Activated CD4-positive, alpha-beta T cell treated with anti-CD3 and anti-CD28 coated beads for 48 hours (primary cell): ENCODE results near the gene AKAP10.
"Not testable (repeated sequence)": the region's sequence is repeated elsewhere in the genome, so short reads cannot be mapped to it uniquely, and the experiment has no call there.

Source experiments
- DNase-seq: peaks from one replicate; pipeline ENCODE4 v3.0.0-alpha.2; 2020

Gene AKAP10

GRCh38 chr17:19915245-19915978, 62.2 kb downstream of the AKAP10 start:
- DNase-seq: no peak

GRCh38 chr17:19911033-19911432, 66.6 kb downstream of the AKAP10 start:
- no peak for DNase-seq

DNA sequence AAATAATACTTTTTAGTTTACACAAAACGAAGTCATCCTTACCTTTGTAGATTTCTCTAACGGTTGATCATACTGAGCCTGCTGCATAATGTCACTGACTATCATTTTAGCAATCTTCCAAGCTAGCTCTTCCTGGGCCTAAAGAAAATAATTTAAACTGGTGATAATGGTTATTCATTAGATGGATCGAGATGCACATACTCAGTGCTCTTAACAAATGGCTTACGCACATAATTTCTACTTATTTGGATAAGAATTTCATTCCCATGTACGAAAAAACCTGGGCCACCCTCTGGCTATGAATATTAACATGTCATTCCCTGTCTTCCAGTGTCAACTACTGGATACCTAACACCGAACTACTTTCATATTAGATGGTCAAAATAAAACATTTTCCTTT, 68.5 kb downstream of the AKAP10 start:
- DNase-seq: no peak

DNA sequence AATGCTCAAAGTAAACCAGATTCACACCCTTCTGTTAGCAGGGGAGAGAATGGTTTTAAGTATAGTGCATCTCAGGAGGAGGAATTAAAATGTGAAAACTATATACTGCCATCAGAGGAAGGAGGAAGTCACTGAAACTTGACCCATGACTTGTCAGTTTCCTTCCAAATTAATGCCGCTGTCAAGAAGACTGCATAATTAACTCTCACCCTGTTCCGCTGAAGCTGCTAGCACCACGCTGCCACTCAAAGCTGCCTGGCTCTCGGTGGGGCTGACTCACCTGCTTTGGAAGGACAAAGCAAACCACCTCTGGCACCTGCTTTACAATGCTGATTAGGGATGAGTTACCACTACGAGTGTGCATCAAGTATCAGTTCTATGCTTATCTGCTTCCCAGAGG, 72.1 kb downstream of the AKAP10 start:
- no peak for DNase-seq

DNA sequence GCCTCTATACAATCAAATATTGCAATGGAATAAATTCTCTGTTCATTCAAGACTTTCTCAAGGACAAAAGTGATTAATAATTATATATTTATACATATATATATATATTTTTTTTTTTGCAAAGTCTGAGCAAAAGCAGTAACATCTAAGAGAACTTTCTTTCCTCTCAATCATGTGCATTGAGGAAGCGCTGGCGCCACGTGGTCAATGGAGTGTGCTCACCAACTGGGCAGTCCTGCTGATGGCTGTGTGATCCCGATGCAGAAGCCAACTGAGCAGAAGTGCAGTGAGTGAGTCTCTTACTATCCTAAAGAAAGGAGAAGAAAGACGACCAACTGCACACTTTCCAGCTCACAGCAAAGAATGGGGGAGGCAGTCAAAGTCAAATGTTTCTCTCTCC, 72.7 kb downstream of the AKAP10 start:
- DNase-seq: no peak

GRCh38 chr17:19904412-19904811, 73.2 kb downstream of the AKAP10 start:
- no peak for DNase-seq

- DNase-seq: no peak
Observed at GRCh38 chr17:19900809-19901208, 76.8 kb downstream of the AKAP10 start.

- DNase-seq: no peak
Observed at GRCh38 chr17:19897903-19898302, 79.7 kb downstream of the AKAP10 start.

GRCh38 chr17:19897090-19897837, 80.4 kb downstream of the AKAP10 start:
- DNase-seq: no peak

DNA sequence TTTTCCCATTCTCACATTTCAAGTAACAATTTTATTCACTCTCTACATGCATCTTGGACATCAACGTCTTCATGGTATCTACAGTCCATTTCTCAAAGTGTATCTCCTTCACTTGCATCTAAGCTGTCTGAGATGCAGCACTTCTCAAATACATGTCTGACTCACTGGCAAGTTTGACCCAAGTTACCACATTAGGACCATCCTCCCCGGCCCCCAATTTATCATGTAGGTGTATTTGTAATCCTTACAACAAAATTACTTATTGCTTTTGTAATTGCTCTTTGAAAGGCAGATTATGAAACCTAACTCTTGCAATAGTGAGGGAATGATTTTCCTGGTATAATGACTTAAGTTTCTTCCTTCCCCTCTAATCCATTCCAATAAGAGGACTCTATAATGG, 80.9 kb downstream of the AKAP10 start:
- no peak for DNase-seq

- DNase-seq: not testable (repeated sequence)
Observed at GRCh38 chr17:19890554-19890953, 87.1 kb downstream of the AKAP10 start.

GRCh38 chr17:19890001-19890400, 87.6 kb downstream of the AKAP10 start:
- DNase-seq: not testable (repeated sequence)

DNA sequence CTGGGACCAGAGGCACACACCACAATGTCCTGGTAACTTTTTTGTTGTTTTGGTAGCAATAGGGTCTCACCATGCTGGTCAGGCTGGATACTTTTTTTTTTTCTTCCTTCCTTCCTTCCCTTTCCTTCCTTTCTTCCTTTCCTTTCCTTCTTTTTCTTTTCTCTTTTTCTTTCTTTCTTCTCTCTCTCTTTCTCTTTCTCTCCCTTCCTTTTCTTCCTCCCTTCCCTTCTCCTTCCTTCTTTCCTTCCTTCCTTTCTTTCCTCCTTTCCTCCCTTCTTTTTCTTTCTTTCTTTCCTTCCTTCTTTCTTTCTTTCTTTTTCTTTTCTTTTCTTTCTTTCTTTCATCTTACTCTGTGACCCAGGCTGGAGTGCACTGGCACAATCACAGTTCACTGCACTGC, 91.5 kb downstream of the AKAP10 start:
- DNase-seq: no peak

- no peak for DNase-seq
Observed at GRCh38 chr17:19883537-19884215, 94.0 kb downstream of the AKAP10 start.

GRCh38 chr17:19880393-19880792, 97.2 kb downstream of the AKAP10 start:
- DNase-seq: no peak

- no peak for DNase-seq
Observed at GRCh38 chr17:19877364-19877945, 100.2 kb downstream of the AKAP10 start.

GRCh38 chr17:19876529-19877161, 101.0 kb downstream of the AKAP10 start:
- DNase-seq: peak; percentile 35

DNA sequence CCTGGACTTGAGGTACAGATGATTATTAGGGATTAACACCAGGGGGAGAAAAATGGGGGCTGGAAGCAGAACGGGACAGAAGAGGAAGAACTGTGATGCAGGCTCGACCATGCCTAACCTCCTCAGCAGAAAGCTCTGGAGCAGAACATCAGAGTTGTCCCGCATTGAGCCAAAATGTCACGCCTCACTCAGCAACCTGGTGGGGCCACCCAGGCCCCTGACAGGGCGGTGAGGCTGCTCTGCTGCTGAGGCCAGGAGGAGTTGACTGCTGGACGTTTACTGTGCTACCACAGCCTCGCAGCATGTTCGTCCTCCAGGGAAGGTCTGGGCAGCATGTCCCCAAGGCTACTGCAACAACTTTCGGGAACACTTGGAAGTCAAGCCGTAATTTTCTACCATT, 103.4 kb downstream of the AKAP10 start:
- no peak for DNase-seq

GRCh38 chr17:19873346-19873745, 104.3 kb downstream of the AKAP10 start:
- DNase-seq: no peak

GRCh38 chr17:19868079-19868395, 109.6 kb downstream of the AKAP10 start:
- DNase-seq: no peak

DNA sequence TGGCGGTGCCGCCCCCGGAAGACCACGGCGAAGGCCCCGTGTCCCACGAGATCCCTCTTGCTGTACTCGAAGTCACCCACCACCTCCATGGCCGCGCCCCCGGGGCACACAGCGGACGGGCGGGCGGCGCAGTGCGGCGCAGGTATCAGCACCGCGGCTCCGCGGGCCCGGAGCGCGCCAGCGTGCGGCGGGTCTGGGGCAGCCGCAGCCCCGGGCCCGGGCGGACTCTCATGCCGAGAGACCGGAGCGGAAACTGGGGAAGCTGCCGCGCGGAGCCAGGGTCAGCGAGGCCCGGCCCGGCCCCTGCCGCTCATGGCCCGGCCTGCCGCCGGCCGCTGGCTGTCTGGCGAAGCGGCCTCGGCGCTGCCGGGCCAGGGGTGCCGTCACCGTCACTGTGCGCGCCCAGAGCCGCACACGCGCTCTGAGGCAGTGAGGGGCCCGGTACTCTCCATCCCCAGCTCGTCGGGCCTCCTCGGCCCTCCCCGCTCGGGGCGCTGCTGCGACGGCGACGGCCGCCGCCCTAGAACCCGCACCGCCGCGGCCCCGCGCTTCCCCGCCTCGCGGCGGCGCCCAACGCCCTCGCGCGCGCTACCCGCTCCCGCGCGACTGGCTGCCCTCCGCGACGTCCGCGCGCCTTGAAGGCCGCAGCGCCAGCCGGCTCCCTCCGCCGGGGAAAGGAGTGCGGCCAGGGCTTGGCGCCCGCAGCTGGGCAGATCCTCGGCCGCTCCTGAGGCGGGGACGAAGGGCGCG, 110.1 kb downstream of the AKAP10 start, which contains the start of gene ULK2:
TSS of gene ULK2 (minus strand) at position 608 of the 750 bp plus-strand sequence. CDS start at position 89, 519 bp downstream.
- DNase-seq: peak; percentile 65

DNA sequence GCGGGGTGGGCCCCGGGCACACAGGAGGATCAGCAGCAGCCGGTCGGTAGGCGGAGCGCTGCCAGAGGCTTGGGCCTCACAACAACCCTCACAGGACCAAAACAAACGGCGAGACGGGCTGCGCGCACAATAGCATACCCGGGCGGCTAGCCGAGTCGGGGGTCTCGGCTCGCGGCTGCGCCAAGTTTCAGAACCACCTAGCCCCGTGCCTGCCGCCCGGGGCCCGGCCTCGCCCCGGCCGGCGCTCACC, 110.6 kb downstream of the AKAP10 start:
- peak; percentile 58 for DNase-seq

- no peak for DNase-seq
Observed at GRCh38 chr17:19865021-19865420, 112.6 kb downstream of the AKAP10 start.
